ENCODE data around the gene PIK3C2B.

GRCh38 chr1:204506969-204507316 is 12.3 kb upstream of the PIK3C2B start:
- TF ChIP-seq EZH2 (IDR thresholded peaks at IDR 0.05; ENCODE audit: borderline replicate concordance, low read depth, low read length, severe bottlenecking) (no peak), CTCF (IDR thresholded peaks at IDR 0.05; ENCODE audit: extremely low read depth in 1 of 2, insufficient read depth in 1 of 2, low read depth in 1 of 2, low read length in 2 of 2) (no peak)

Measured in endothelial cell of umbilical vein (primary cell).